ENCODE measurements around the gene GNA14. TPM values are rescaled to one million over a fixed set of nuclear protein-coding genes. Genes with fewer than 3 reads are reported as not detected.

The GNA14 gene
- polyA plus RNA-seq, 2 of the 4 experiments (the other 2 are of a cell fraction), result 0.04 to 0.06 TPM

- TF ChIP-seq REST (IDR thresholded peaks at IDR 0.05) (no peak), ZNF302 (CRISPR knock-in tag; IDR thresholded peaks at IDR 0.05) (no peak), RARB (CRISPR knock-in tag; IDR thresholded peaks at IDR 0.05) (no peak), CHD2 (IDR thresholded peaks at IDR 0.05; ENCODE audit: low read length, partially characterized antibody) (no peak)
Observed at GRCh38 chr9:77518688-77519087, 129.4 kb downstream of the GNA14 start (continued).

GRCh38 chr9:77516781-77517180 is 131.3 kb downstream of the GNA14 start:
- no peak for TF ChIP-seq HEYL (CRISPR knock-in tag; IDR thresholded peaks at IDR 0.05)
- TF ChIP-seq PBX3 (IDR thresholded peaks at IDR 0.05), result no peak
- no peak for TF ChIP-seq CHD2 (IDR thresholded peaks at IDR 0.05; ENCODE audit: low read length, partially characterized antibody)
- no peak for TF ChIP-seq HDAC2 (IDR thresholded peaks at IDR 0.05)
- no peak for TF ChIP-seq NR3C1 (IDR thresholded peaks at IDR 0.05)
- no peak for TF ChIP-seq RARB (CRISPR knock-in tag; IDR thresholded peaks at IDR 0.05)
- no peak for TF ChIP-seq CTCF (IDR thresholded peaks at IDR 0.05)
- Histone ChIP-seq H3K9me3 (no peaks in the 10 kb centered on the region), H3K4me1 (peaks cover 26% of the 10 kb centered on the region), H3K4me3 (no peak overlapping the region), H3K4me2 (no peak overlapping the region), H3K27ac (no peak overlapping the region)
- POLR2A ChIA-PET, result no interaction called here
- FAIRE-seq (no peak), DNase-seq (ENCODE audit: low read depth in 1 of 2, low spot score in 1 of 2) (no peak), ATAC-seq (no peak)
- CTCF ChIA-PET, result interaction anchor here (0.7 kb wide), 1 partner anchor 234 kb away, joined by 3 read pairs; no protein-coding TSS in a partner anchor
- WGBS (ENCODE audit: missing lambda C conversion rate), result 44% methylated on average over 6 of the region's 6 CpGs

GRCh38 chr9:77514886-77515711 is 133.0 kb downstream of the GNA14 start:
- H3K4me1 ChIP-seq, result peaks cover 26% of the 10 kb centered on the region
- H3K9me3 ChIP-seq, result no peaks in the 10 kb centered on the region
- DNase-seq (ENCODE audit: low read depth in 1 of 2, low spot score in 1 of 2) (peak in 1 of 2 experiments; percentile 59), FAIRE-seq (no peak), ATAC-seq (peak; percentile 38 to 73; a peak in 4 of 6 replicates)
- no peak overlapping the region for H3K4me2 ChIP-seq
- no peak overlapping the region for H3K4me3 ChIP-seq
- H3K27ac ChIP-seq, result no peak overlapping the region
- ChIA-PET CTCF (interaction anchor here (0.8 to 0.9 kb wide), 2 partner anchors 58 to 236 kb away, joined by 3 to 4 read pairs; no protein-coding TSS in a partner anchor), POLR2A (no interaction called here)
- TF ChIP-seq TP53 (CRISPR knock-in tag; IDR thresholded peaks at IDR 0.05) (no peak), PBX3 (IDR thresholded peaks at IDR 0.05) (no peak), FOSB (CRISPR knock-in tag; IDR thresholded peaks at IDR 0.05) (no peak), MAZ (IDR thresholded peaks at IDR 0.05; ENCODE audit: borderline replicate concordance, low read depth, low read length) (no peak), CHD4 (IDR thresholded peaks at IDR 0.05; ENCODE audit: borderline replicate concordance) (no peak), KDM5A (IDR thresholded peaks at IDR 0.05) (no peak), FOSL2 (IDR thresholded peaks at IDR 0.05) (no peak), FOSL2 (CRISPR knock-in tag; IDR thresholded peaks at IDR 0.05) (no peak)
- WGBS (ENCODE audit: missing lambda C conversion rate), result 54% methylated on average over 9 of the region's 9 CpGs
